ENCODE results near the gene TPST2.

DNA sequence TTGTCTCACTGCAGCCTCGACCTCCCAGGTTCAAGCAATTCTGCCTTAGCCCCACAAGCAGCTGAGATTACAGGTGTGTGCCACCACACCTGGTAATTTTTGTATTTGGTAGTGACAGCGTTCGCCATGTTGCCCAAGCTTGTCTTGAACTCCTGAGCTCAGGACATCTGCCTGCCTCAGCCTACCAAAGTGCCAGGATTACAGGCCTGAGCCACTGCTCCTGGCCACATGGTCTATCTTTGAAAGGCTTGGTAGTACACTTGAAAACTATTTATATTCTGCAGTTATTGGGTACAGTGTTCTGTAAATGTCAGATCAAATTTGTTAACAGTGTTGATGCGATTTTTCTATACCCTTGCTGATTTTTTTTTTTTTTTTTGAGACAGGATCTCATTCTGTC, 41.4 kb upstream of the TPST2 start:
- no peak for TF ChIP-seq PAX5 (IDR thresholded peaks at IDR 0.05; ENCODE audit: insufficient read depth, low read length, severe bottlenecking)
- no peak for TF ChIP-seq POLR2A (IDR thresholded peaks at IDR 0.05; ENCODE audit: low read depth, low read length)
